Measurements from ENCODE around the gene E2F2.

Gene E2F2

GRCh38 chr1:23563003-23563402 lies 32.0 kb upstream of the E2F2 start:
- no peaks in the 10 kb centered on the region for H3K27me3 ChIP-seq (replicated peaks; ENCODE audit: control insufficient read depth, insufficient read depth, low read length, poor library complexity, severe bottlenecking)

GRCh38 chr1:23562137-23562876 lies 31.3 kb upstream of the E2F2 start:
- H3K4me1 ChIP-seq (ENCODE audit: control insufficient read depth, insufficient read depth, low read length, poor library complexity, severe bottlenecking), result peaks cover 3% of the 10 kb centered on the region

More at GRCh38 chr1:23563003-23563402, 32.0 kb upstream of the E2F2 start:
- H3K4me1 ChIP-seq (ENCODE audit: control insufficient read depth, insufficient read depth, low read length, poor library complexity, severe bottlenecking), result peaks cover 3% of the 10 kb centered on the region
- DNase-seq, result no peak
- H3K36me3 ChIP-seq (ENCODE audit: control insufficient read depth, insufficient read depth, low read length), result no peaks in the 10 kb centered on the region
- no peaks in the 10 kb centered on the region for H3K9me3 ChIP-seq (ENCODE audit: control insufficient read depth, low read length)
- no peak overlapping the region for H3K4me3 ChIP-seq (ENCODE audit: insufficient read depth, low read depth, low read length, poor library complexity, severe bottlenecking)
- H3K27ac ChIP-seq (ENCODE audit: insufficient read depth, low read length, poor library complexity, severe bottlenecking), result no peak overlapping the region

GRCh38 chr1:23561813-23562100 lies 30.7 kb upstream of the E2F2 start:
- Histone ChIP-seq H3K4me1 (ENCODE audit: control insufficient read depth, insufficient read depth, low read length, poor library complexity, severe bottlenecking) (peaks cover 8% of the 10 kb centered on the region), H3K27me3 (replicated peaks; ENCODE audit: control insufficient read depth, insufficient read depth, low read length, poor library complexity, severe bottlenecking) (no peaks in the 10 kb centered on the region), H3K27ac (ENCODE audit: insufficient read depth, low read length, poor library complexity, severe bottlenecking) (no peak overlapping the region), H3K36me3 (ENCODE audit: control insufficient read depth, insufficient read depth, low read length) (no peaks in the 10 kb centered on the region), H3K4me3 (ENCODE audit: insufficient read depth, low read depth, low read length, poor library complexity, severe bottlenecking) (no peak overlapping the region), H3K9me3 (ENCODE audit: control insufficient read depth, low read length) (no peaks in the 10 kb centered on the region)
- DNase-seq, result no peak

More at GRCh38 chr1:23562137-23562876, 31.3 kb upstream of the E2F2 start:
- Histone ChIP-seq H3K36me3 (ENCODE audit: control insufficient read depth, insufficient read depth, low read length) (no peaks in the 10 kb centered on the region), H3K4me3 (ENCODE audit: insufficient read depth, low read depth, low read length, poor library complexity, severe bottlenecking) (no peak overlapping the region), H3K27ac (ENCODE audit: insufficient read depth, low read length, poor library complexity, severe bottlenecking) (no peak overlapping the region), H3K9me3 (ENCODE audit: control insufficient read depth, low read length) (no peaks in the 10 kb centered on the region), H3K27me3 (replicated peaks; ENCODE audit: control insufficient read depth, insufficient read depth, low read length, poor library complexity, severe bottlenecking) (no peaks in the 10 kb centered on the region)
- DNase-seq, result peak in 1 of 3 donors; percentile 13

DNA sequence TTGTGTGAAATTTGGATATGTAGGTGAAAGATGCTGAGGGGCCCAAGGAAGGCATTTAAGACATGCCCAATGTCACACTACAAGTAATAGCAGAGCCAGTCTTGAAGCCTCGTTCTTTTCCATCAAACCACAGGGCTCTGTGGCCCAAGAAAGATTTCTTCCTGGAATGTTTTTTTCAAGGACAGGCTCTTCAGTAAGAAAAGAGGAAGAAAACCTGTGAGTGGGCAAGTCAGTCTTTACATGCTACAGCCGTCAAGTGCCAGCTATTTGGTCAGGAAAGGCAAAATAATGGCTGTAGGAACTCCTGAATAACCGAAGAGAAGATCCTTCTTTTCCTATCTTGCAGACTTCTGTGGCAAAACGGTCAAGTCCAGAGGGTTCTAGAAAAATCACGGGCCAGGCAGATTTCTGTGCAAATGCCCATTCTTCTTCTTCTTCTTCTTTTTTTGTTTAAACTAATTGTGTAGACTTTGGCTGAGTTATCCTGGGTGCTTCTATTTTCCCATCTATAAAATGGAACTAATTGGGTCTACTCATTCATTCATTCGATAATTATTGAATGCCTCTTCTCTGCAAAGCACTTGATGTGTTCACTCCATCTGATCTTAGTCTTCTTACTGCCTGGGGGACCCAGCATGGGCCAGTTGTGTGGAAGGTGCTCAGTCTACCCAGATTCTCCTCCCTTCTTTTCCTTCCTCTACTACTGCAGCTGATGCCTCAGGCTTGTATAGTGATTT lies 30.2 kb upstream of the E2F2 start:
- Histone ChIP-seq H3K9me3 (ENCODE audit: control insufficient read depth, low read length) (no peaks in the 10 kb centered on the region), H3K36me3 (ENCODE audit: control insufficient read depth, insufficient read depth, low read length) (no peaks in the 10 kb centered on the region), H3K27ac (ENCODE audit: insufficient read depth, low read length, poor library complexity, severe bottlenecking) (no peak overlapping the region), H3K4me3 (ENCODE audit: insufficient read depth, low read depth, low read length, poor library complexity, severe bottlenecking) (no peak overlapping the region), H3K4me1 (ENCODE audit: control insufficient read depth, insufficient read depth, low read length, poor library complexity, severe bottlenecking) (peaks cover 13% of the 10 kb centered on the region), H3K27me3 (replicated peaks; ENCODE audit: control insufficient read depth, insufficient read depth, low read length, poor library complexity, severe bottlenecking) (no peaks in the 10 kb centered on the region)
- no peak for DNase-seq

GRCh38 chr1:23559985-23560741 lies 29.1 kb upstream of the E2F2 start:
- H3K27me3 ChIP-seq (replicated peaks; ENCODE audit: control insufficient read depth, insufficient read depth, low read length, poor library complexity, severe bottlenecking), result no peaks in the 10 kb centered on the region
- no peaks in the 10 kb centered on the region for H3K36me3 ChIP-seq (ENCODE audit: control insufficient read depth, insufficient read depth, low read length)
- peak overlapping the region; percentile 81 for H3K27ac ChIP-seq (ENCODE audit: insufficient read depth, low read length, poor library complexity, severe bottlenecking)
- no peaks in the 10 kb centered on the region for H3K9me3 ChIP-seq (ENCODE audit: control insufficient read depth, low read length)
- H3K4me3 ChIP-seq (ENCODE audit: insufficient read depth, low read depth, low read length, poor library complexity, severe bottlenecking), result peak overlapping the region; percentile 97
- DNase-seq, result no peak
- H3K4me1 ChIP-seq (ENCODE audit: control insufficient read depth, insufficient read depth, low read length, poor library complexity, severe bottlenecking), result peaks cover 24% of the 10 kb centered on the region

GRCh38 chr1:23559136-23559984 lies 28.3 kb upstream of the E2F2 start, which contains the start of gene ID3:
TSS of gene ID3 (minus strand) at chr1:23559501. CDS start at chr1:23559426, 75 bp downstream.
- Histone ChIP-seq H3K9me3 (ENCODE audit: control insufficient read depth, low read length) (no peaks in the 10 kb centered on the region), H3K27me3 (replicated peaks; ENCODE audit: control insufficient read depth, insufficient read depth, low read length, poor library complexity, severe bottlenecking) (no peaks in the 10 kb centered on the region), H3K27ac (ENCODE audit: insufficient read depth, low read length, poor library complexity, severe bottlenecking) (peak within 1 kb of the TSS; percentile 81), H3K4me3 (ENCODE audit: insufficient read depth, low read depth, low read length, poor library complexity, severe bottlenecking) (peak within 1 kb of the TSS; percentile 97), H3K4me1 (ENCODE audit: control insufficient read depth, insufficient read depth, low read length, poor library complexity, severe bottlenecking) (peaks cover 29% of the 10 kb centered on the region), H3K36me3 (ENCODE audit: control insufficient read depth, insufficient read depth, low read length) (no peaks in the 10 kb centered on the region)
- peak; percentile 84 to 88 (median 84) for DNase-seq

GRCh38 chr1:23558872-23559135 lies 27.8 kb upstream of the E2F2 start:
- H3K4me1 ChIP-seq (ENCODE audit: control insufficient read depth, insufficient read depth, low read length, poor library complexity, severe bottlenecking), result peaks cover 34% of the 10 kb centered on the region
- DNase-seq, result no peak
- no peaks in the 10 kb centered on the region for H3K27me3 ChIP-seq (replicated peaks; ENCODE audit: control insufficient read depth, insufficient read depth, low read length, poor library complexity, severe bottlenecking)
- no peaks in the 10 kb centered on the region for H3K36me3 ChIP-seq (ENCODE audit: control insufficient read depth, insufficient read depth, low read length)
- peak overlapping the region; percentile 81 for H3K27ac ChIP-seq (ENCODE audit: insufficient read depth, low read length, poor library complexity, severe bottlenecking)
- no peaks in the 10 kb centered on the region for H3K9me3 ChIP-seq (ENCODE audit: control insufficient read depth, low read length)
- H3K4me3 ChIP-seq (ENCODE audit: insufficient read depth, low read depth, low read length, poor library complexity, severe bottlenecking), result peak overlapping the region; percentile 97

- Histone ChIP-seq H3K27ac (ENCODE audit: insufficient read depth, low read length, poor library complexity, severe bottlenecking) (peak overlapping the region; percentile 81), H3K4me1 (ENCODE audit: control insufficient read depth, insufficient read depth, low read length, poor library complexity, severe bottlenecking) (peaks cover 36% of the 10 kb centered on the region), H3K27me3 (replicated peaks; ENCODE audit: control insufficient read depth, insufficient read depth, low read length, poor library complexity, severe bottlenecking) (no peaks in the 10 kb centered on the region), H3K9me3 (ENCODE audit: control insufficient read depth, low read length) (no peaks in the 10 kb centered on the region), H3K36me3 (ENCODE audit: control insufficient read depth, insufficient read depth, low read length) (no peaks in the 10 kb centered on the region), H3K4me3 (ENCODE audit: insufficient read depth, low read depth, low read length, poor library complexity, severe bottlenecking) (peak overlapping the region; percentile 97)
- peak; percentile 14 to 25 (median 15) for DNase-seq
Observed at GRCh38 chr1:23558140-23558871, 27.3 kb upstream of the E2F2 start.

DNA sequence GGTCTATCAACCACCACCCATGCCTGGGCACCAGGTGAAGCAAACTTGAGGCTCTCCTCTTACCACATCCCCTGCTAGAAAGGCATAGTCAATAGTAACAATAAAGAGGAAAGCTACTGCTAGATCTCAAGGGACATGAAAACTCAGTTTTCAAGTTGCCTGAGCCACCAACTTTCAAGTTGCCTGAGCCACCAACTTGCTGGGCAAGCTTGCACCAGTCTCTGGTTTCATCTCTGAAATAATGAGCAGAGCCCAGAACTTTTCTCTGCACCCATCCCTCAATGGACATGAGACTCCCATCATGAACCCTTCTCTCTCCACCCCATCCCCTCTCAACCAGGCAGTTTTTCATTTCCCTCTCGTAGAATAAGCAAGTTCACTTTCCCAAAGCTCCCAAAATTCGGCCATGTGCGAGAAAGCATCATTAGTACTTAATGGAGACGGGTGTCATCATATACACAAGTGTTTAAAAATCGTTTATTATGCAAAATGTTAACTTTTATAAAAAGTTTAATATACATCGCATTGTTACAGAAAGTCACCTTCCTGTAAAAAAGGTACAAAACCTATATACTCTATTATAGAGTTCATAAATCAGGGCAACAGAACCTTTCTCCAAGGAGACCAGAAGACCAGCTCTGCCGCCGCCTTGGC lies 26.6 kb upstream of the E2F2 start:
- H3K36me3 ChIP-seq (ENCODE audit: control insufficient read depth, insufficient read depth, low read length), result no peaks in the 10 kb centered on the region
- no peak for DNase-seq
- H3K27me3 ChIP-seq (replicated peaks; ENCODE audit: control insufficient read depth, insufficient read depth, low read length, poor library complexity, severe bottlenecking), result no peaks in the 10 kb centered on the region
- H3K4me3 ChIP-seq (ENCODE audit: insufficient read depth, low read depth, low read length, poor library complexity, severe bottlenecking), result peak overlapping the region; percentile 97
- no peaks in the 10 kb centered on the region for H3K9me3 ChIP-seq (ENCODE audit: control insufficient read depth, low read length)
- H3K4me1 ChIP-seq (ENCODE audit: control insufficient read depth, insufficient read depth, low read length, poor library complexity, severe bottlenecking), result peaks cover 36% of the 10 kb centered on the region
- H3K27ac ChIP-seq (ENCODE audit: insufficient read depth, low read length, poor library complexity, severe bottlenecking), result peak overlapping the region; percentile 81
